ENCODE measurements around the gene MYBPC3.

The MYBPC3 gene

DNA sequence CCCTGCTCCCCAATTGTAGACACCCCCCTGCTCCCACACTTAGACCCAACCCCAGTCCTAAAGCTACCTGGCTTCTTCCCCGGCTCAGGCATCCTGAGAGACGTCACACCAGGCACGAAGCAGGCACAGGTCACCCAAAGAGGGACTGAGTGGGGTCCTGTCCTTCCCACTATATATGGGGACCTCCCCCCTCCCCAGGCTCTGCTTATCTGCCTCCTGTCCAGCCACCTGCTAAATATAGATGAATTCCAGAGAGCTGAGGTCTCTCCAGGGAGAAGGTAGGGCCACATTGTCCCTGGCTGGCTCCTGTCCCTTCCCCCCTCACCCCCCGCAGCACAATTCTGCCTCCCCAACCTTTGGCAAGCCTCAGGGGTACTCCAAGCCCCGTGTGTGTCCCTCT, at the start of gene MYBPC3:
TSS of gene MYBPC3 (minus strand) at position 147 of the 400 bp plus-strand sequence. CDS start at position 92, 55 bp downstream.
- no peak for DNase-seq (ENCODE audit: low spot score)

DNA sequence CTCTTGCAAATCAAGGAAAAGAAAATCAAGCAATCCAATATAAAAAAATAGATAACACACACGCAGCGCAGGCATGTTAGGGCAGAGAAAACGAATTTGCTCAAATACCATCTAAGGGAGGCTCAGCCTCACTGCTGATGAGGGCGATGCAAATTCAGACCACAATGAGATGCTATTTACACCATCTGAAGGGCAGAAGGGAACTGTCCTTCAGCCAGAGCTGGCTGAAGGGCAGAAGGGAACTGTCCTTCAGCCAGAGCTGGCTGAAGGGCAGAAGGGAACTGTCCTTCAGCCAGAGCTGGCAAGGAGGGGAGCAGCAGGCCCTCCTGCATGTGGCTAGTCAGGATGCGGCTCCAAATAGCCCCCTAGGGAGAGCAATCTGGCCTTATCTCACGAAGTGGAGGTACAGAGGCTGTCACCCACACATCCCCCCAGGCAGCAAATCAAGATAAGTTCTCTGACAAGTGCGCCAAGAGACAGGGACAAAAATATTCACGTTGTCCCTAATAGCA, 48.3 kb upstream of the MYBPC3 start:
- DNase-seq (ENCODE audit: low spot score): no peak

DNA sequence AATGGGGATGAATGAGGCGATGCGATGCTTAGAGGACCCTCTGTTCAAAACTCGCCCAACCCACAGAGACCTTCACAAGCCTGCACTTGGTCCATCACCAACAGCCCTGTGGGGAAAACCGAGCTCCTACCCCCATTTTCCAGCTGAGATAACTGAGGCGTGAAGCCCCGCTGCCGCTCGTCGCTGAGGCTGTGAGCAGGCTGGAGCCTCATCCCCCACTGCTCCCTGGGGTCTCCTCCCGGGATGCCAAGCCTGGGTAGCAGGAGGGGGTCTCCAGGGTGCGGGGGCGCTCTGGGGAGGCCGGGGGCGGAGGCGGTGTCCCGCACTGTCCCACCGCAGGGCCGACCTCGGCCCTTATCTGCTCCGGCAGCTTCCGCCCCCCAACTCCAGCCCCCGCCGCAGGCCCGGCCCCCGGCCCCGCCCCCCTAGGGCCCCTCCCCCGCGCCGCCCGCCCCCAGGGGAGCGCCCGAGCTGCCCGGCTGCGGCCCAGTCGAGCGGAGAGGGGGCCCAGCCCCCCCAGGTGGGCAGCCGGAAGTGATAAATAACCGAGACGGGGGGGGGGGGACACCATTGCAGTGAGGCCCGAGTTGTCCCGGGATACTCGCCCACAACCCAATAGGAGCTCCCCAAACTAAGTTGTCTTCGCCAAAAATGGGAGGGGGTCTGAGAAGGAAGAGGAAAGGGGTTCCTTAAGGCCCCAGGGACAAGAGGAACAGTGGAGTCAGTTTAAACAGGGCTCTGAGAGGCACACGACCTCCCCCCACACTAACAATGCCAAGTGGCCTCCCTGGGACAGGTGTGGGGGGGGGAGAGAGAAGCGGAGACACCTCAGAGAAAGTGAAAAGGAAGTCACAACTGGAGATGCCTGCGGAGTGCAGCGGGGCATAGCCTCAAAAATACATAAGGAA, 47.6 kb upstream of the MYBPC3 start:
- DNase-seq (ENCODE audit: low spot score): peak; percentile 46

DNA sequence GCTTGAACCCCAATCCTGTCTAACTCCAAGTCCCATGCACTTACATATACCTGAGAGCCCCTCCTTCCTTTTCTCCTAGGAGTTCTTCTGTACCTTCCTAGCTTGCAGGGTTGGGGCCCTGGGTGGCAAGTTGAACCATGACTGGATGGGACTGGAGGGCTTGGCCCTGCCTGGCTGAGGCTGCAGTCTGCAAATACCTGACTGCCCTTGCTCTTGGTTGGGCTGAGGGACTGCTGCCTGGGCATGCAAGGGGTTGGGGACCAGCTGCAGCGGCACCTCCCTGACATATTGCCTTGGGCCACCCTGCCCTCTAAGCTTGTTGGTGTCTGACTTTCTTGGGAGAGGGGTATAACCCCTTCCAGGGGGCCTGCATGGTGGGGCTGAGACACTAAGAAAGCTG, 46.0 kb upstream of the MYBPC3 start:
- no peak for DNase-seq (ENCODE audit: low spot score)

DNA sequence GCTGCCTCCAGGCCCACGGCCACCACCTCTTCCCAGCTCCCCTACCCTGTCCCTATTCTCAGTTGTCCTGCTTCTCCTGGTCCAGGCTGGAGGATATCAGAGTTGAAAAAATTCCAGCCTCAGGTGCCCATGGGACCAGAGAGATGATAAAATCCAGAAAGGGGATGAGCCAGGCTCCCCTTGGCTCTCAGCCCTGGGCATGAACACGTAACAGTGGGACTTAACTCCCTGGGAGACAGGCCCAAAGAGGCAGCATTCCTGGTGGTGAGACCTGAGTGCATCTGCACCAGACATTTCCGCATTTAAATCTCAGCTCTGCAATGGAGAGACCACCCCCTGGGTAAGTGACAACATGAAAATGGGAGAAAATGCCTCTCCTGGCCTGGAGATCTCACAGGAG, 45.5 kb upstream of the MYBPC3 start:
- DNase-seq (ENCODE audit: low spot score): no peak

DNA sequence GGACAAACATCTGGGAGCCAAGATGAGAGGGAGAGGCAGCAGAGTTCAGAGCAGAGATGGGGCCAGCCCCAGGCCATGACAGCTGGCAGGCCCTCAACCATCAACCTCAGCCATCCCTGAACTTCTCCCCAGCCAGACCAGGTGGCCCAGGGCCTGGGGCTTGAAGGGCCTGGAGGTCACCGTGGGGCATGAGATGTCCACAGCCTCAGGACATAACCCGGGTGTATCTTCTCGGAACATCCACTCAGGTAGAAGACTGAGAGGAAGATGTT, 43.5 kb upstream of the MYBPC3 start:
- DNase-seq (ENCODE audit: low spot score): no peak

DNA sequence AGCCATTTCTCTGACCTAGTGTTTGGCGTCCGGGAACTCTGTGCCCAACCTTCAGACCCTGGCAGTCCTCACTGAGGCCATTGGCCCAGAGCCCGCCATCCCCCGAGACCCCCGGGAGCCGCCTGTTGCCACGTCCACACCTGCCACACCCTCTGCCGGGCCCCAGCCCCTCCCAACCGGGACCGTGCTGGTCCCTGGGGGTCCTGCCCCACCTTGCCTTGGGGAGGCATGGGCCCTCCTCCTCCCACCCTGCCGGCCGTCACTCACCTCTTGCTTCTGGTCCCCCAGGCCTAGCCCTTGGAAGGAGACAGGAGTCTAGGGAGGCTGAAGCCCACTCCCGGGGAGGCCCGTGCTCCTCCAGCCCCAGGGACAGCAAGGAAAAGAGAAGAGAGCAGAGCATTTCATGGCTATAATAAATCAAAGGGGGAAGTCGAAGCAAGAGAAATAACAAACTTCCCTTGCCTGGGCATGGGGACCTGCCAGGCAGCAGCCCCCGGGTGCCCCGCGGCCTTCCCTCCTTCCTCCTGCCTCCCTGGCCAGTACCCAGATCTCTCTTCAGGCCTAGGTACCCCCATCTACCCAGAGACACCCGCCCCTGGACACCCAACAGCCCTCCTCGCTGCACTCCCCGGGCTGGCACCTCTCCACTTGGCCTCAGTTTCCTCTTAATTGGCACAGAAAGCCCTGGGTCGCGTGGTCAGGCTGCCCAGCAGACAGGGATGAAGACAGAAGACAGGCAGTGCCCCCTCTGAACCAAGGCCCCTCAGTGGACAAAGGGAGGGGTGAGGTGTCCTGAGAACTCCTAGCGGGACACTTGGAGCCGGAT, 42.9 kb upstream of the MYBPC3 start:
- DNase-seq (ENCODE audit: low spot score): no peak

DNA sequence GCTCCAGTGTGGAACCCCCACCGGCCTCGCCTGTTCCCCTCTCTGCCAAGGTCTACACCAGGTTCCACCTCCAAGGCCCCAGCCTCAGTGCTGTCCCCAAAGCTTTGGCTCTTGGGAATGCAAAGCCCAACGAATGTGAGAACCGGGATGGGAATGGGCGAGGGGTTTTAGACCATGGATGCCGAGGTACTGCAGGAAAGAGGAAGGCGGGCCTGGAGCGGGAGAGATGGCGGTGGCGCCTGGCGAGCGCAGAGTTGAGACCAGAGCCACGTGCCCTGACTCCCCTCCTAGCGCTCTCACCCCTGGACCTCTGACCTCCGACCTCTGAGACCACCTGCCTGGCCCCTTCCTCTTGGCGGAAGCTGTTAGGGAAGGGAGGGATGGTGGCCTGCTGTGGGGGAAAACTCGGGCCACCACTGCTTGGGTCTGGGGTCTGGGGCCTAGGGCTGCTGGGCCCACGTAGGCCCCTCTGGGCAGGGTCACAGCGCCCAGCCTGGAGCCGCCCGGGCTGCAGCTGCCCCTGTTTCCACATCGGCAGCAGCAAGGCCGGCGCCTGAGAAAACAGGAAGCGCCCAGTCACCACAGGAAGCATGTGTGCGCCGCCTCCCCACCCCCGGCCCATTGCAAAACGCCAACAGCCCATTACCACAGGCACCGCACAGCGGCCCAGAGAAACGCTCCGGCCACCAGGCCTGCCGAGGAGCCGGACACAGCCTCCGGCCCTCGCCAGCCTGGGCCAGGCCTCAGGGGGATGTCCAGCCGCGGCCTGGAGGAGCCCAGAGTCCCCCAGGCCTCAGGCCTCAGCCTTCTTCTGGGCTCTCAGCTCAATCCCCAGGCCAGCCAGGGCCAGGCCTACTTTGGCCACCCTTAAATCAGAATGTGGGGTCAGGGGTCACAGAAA, 42.1 kb upstream of the MYBPC3 start:
- DNase-seq (ENCODE audit: low spot score): no peak

DNA sequence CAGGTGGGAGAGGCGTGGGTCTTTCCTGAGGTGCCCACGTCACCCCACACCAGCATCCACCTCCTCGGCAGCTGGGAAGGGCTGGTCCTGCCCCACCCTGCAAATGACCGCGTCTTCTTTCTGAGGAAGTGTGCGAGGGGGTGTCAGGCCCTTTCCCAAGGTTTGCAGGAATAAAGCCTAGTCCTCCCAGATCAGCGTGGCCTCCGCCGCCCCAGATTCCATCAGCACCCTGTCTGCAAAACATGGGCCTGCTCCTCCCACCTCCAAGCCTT, 41.5 kb upstream of the MYBPC3 start:
- no peak for DNase-seq (ENCODE audit: low spot score)

DNA sequence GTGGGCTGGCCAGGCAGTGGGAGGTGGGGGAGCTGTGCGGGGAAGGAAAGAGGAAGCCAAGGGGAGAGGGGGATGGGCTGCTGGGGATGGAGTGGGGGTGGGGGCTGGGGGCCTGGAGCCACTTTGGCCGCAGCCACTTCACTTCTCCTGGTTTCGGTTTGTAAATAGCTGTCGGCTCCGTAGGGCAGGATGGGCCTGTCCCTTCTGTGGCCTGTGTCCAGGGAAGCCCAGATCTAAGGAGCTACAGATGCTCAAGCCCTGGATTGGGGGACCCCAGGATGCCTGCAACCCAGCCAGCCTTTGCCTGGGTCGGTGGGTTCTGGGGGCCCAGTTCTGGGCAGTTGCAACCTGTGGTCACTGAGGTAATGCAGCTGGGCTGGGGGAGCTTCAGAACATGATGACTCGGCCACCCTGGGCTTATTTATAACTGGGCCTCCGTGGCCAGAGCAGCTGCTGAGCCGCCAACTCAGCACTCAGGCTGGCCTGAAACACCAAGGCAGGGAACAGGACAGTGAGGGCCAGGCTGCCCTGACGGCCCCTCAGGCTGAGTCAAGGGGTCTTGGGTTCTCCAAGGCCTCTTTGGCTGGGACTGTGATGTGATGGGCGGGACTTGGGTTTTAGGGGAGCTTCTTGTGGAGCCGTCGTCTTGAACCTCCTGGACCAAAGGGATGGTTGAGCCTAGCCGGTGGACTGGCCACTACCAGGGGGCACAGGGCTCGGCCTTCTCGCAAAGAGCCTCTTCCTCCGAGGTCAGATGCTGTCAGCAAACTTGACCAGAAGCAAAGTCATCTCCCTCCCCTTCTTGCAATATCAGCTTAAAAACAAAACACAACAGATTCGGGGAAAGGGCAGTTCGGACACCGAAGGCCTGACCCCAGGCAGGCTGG, 40.9 kb upstream of the MYBPC3 start:
- DNase-seq (ENCODE audit: low spot score): peak; percentile 40

DNA sequence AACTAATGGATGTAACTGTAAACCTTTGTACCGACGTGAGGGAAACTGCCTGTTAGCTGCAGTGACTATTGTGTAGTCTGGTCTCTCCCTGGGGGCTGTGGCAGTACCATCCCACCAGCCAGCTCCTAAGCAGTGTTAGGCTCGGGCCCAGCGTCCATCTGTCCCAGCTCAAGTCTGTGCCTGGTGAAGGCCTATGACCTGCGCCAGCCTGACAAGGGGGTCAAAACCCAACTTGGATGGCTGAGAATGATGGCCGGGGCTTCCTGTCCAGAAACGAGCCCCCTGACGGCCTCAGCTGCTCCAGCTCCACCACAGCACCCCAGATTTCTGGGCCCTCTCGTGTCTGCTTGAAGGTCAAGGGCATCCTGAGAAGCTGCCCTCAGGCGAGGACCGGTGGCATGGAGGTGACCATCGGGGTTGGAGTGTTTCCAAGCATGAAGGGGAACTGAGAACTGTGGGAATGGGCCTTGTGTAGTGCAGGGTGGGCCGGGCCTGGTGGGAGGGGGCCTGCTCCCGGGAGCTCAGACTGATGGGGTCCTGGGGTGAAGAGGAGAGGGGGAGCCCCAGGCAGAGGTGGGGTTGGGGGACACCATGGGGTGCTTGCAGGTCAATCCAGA, 40.2 kb upstream of the MYBPC3 start:
- DNase-seq (ENCODE audit: low spot score): no peak

DNA sequence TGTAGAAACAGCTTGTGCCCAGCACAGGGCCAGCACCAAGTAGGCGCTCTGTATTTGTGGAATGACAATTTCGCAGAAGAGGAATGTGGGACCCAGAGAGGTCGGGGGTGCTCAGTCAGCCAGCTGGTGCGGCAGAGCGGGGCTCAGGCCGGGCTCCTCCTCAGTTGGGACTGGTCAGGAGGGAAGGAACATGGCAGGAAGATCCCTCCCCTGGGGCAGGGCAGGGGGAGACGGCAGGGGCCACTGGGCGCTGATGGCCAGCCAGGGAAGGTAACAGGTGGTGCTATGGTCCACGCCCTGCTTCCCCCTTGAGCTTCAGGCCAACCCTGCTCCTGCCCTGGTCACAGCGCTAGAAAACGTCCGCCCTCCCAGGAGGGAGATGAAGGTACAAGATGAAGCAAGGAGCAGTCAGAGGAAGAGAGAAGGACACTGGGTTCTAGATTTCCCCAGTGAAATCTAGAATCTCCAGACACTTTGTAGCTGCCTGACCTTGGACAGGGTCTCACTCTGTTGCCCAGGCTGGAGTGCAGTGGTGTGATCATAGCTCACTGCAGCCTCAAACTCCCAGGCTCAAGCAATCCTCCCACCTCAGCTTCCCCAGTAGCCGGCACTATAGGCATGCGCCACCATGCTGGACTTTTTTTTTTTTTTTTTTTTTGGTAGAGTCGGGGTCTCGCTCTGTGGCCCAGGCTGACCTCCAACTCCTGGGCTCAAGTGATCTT, 39.4 kb upstream of the MYBPC3 start:
- DNase-seq (ENCODE audit: low spot score): no peak

DNA sequence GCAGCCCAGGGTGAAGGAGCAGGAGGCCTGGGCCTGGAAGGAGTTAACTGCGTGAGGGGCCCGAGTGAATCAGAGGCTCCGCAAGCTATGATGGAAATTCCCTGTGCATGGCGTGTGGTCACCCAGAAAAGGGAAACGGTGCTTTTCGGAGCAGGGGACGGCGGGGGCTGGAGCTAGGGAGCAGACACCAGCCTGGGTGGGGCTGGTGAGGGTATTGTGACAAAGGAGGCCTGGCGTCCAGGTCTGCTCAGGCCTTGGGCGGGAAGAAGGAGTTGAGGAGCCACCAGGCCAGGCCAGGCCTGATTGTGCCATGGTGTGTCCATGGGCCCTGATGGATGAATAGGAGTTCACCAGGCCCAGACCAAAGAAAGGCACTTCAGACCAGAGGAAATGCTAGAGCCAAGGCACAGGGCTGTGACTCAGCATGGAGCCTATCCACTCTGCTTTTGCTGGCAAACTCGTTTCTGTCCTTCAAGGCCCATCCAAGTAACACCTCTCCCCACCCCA, 38.6 kb upstream of the MYBPC3 start:
- DNase-seq (ENCODE audit: low spot score): no peak

DNA sequence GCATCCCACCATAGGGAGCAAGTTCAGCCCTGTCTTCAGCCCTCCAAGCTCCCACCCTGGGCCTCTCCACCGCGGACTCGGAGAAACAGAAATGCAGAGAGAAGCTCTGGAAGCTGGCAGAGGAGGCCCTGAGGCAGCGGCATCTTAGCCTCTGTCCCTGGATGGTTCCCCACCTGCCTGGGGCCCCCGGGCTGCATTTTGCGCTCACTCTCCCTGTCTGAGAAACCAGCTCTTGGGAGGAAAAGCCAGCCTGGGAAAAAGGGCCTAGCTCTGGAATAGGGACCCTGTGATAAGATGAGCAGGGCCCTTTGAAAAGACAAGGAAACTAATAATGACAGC, 37.9 kb upstream of the MYBPC3 start:
- DNase-seq (ENCODE audit: low spot score): no peak

DNA sequence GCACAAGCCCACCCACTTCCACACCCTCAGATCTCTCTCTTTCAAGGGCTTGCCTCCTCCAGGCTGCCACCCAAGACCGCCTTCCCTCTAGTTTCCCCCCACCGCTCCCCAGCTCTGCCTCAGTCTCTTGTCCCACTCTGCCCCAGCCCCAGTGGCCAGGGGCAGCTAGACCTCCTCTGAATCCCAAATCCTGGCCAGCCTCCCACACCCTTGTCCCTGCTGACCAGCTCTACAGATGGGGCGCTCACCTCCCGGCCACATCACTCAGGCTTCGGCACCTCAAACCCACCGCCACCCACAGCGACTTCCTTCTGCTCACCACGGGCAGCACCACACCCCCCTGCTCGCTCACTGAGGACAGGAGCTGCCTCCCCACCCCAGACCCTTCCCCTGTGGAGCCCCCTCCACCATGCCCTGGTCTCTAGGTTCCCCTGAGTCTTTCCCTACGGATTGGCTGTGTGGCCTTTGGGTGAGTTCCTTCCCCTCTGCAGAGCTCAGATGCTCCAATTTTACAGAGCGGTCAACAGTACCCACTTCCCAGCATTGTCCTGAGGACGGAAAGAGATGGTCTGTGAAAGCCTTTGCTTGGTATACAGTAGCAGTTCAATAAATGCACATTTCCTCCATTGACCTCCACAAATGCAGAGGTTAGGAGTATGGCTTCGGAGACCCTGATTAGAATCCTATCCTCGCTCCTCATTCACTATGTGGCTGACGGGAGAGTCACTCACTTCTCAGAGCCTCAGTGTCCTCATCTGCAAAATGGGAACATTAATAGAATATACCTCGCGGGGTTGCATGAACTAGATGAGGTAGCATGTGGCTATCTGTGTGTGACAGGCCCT, 37.3 kb upstream of the MYBPC3 start:
- DNase-seq (ENCODE audit: low spot score): no peak

DNA sequence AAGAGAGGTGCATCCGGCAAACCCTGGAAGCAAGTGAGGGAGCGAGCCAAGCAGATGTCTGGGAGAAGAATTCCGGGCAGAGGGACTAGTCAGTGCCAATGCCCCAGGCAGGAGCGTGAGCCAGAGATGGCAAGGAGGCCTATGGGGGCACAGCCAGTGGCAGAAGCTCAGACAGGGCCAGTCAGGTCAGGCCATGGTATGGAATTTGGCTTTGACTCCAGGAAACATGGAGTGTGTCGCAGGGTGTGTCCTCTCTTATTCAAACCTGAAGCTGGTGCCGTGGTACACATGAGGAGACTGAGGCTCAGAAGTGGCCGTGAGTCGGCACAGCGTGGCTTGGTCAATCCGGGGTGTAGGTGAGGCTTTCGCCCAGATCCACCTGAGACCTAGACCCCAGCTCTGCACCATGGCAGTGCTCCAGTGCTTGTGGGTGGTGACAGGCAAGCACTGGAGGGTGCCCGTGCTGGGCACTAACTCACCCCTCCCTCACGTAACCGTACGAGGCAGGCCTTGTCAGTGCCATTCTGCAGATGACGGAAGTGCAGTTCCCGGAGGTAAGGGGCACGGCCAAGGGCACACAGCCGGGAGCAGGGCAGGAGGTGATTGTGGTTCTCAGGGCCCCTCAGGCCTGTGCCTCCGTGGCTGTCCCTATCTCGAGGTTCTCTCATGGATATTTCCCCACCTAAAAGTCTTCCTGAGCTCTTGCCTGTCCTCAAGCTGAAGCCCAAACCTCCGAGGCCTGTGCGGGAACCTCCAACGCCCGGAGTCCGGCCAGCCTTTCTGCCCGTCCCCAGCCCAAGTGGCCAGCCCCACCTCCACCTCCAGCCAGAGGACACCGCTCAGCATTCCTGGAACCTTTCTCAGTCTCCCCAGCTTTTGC, 36.4 kb upstream of the MYBPC3 start:
- DNase-seq (ENCODE audit: low spot score): no peak

DNA sequence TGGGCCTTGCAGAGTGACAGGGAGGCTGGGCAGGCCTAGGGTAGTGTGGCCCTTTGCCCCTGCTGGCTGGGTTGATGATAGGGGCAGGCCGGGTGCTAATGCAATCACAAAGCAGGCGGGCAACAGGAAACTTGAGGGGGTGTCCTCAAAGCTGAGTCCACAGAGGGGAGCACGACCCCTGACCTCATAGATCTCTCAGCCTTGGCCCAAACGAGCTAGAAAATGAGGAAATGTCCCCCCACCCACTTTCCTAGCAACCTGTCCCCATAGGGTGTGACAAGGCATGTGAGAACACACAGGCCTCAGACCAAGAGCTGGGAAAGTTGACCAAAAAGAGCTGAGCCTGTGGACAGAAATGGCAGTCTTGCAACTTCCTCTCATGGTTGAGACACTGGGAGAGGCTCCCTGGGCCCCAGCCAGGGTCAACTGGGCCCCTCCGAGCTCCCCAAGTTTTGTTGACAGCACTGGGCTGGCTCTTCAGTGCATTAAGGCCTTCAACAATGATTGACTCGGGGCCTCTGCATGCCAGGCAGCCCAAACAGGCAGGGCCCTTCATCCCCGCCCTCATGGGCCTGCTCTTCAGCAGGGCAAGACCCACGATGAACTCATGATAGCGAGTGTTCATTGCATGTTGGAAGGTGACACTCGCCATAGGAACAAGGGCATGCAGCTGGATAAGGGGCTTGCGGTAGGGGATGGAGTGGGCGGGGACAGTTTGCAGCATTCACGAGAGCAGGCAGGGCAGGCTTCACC, 35.6 kb upstream of the MYBPC3 start:
- no peak for DNase-seq (ENCODE audit: low spot score)

All from ecto neural progenitor cell (in vitro differentiated cells).